Uterus (tissue), 4 donors: ENCODE measurements around the gene C17orf50. TPM values are rescaled to one million over a fixed set of nuclear protein-coding genes. Genes with fewer than 3 reads are reported as not detected.

ENCODE experiments used
- DNase-seq, 2 donors: peaks; one replicate each; pipeline ENCODE4 v3.0.0-alpha.2; 2019 to 2020
- H3K27ac ChIP-seq, 2 donors: fragments of 200-600 bp; sonication (generic); 1 replicate in 1 of 2; 2 replicates in 1 of 2; pipeline ENCODE4 v1.5.1; 2016 to 2018
- H3K27me3 ChIP-seq, 2 donors: fragments of 200-600 bp; sonication (generic); one replicate each; pipeline ENCODE4 v1.5.1; 2018 to 2019; ENCODE audit warnings: control low read depth in 1 of 2
- H3K36me3 ChIP-seq, 2 donors: fragments of 200-600 bp; sonication (generic); one replicate each; pipeline ENCODE4 v1.5.1; 2019; ENCODE audit warnings: control low read depth in 1 of 2
- H3K4me1 ChIP-seq, 2 donors: fragments of 200-600 bp; sonication (generic); one replicate each; pipeline ENCODE4 v1.5.1; 2018 to 2019; ENCODE audit warnings: control low read depth in 1 of 2
- H3K4me3 ChIP-seq, 2 donors: fragments of 200-600 bp; sonication (generic); 1 replicate in 1 of 2; 2 replicates in 1 of 2; pipeline ENCODE4 v1.5.1; 2018 to 2019; ENCODE audit warnings: mild to moderate bottlenecking in 1 of 2
- H3K9me3 ChIP-seq, 2 donors: fragments of 200-600 bp; sonication (generic); one replicate each; pipeline ENCODE4 v1.5.1; 2019; ENCODE audit warnings: control low read depth in 1 of 2
- CTCF ChIP-seq, 4 experiments: fragments of 200-600 bp in 2 of 4; fragments of 450-650 bp in 2 of 4; sonication (generic) in 2 of 4; IDR thresholded peaks; one replicate each; pipeline ENCODE4 v1.5.1; 2016 to 2019; ENCODE audit warnings: antibody characterized with exemption in 4 of 4, mild to moderate bottlenecking in 2 of 4, moderate library complexity in 1 of 4
- POLR2A ChIP-seq, 2 donors: fragments of 450-650 bp; IDR thresholded peaks; one replicate each; pipeline ENCODE4 v1.6.1; 2016; ENCODE audit warnings: antibody characterized with exemption in 2 of 2, mild to moderate bottlenecking in 1 of 2, moderate library complexity in 1 of 2
- intact Hi-C: fragments of 100-400 bp; cut with DNase I; formaldehyde crosslinking; loops from one replicate; pipeline ENCODE4 v1.15.1; 2023; ENCODE audit warnings: low total_unique reads
- total RNA-seq, 4 donors: library from RNA; depleted of rRNA in 3 of 4; stranded (reverse); fragments of >200 nt in 3 of 4; gene quantifications; one replicate each; pipeline versions ENCODE4 v1.1.0 to v1.2.4, GENCODE V29; 2014 to 2023
- donor health status: DM: yes; HTN: yes; CAD: no.

Gene C17orf50
- total RNA-seq, 4 donors from 2014 or later = not detected

GRCh38 chr17:35726127-35726952 is 34.3 kb upstream of the C17orf50 start:
- Histone ChIP-seq H3K4me1 (peaks cover 0 to 7% of the 10 kb centered on the region in 2 donors), H3K27ac (no peak overlapping the region), H3K27me3 (no peaks in the 10 kb centered on the region), H3K36me3 (no peaks in the 10 kb centered on the region), H3K4me3 (no peak overlapping the region), H3K9me3 (no peaks in the 10 kb centered on the region)
- intact Hi-C loops = no loop called here
- TF ChIP-seq POLR2A (IDR thresholded peaks at IDR 0.05) (no peak), CTCF (IDR thresholded peaks at IDR 0.05) (no peak)
- DNase-seq = peak; percentile 34 to 59

GRCh38 chr17:35726953-35727460 is 33.7 kb upstream of the C17orf50 start:
- Histone ChIP-seq H3K4me1 (peaks cover 0 to 7% of the 10 kb centered on the region in 2 donors), H3K4me3 (no peak overlapping the region), H3K27me3 (no peaks in the 10 kb centered on the region), H3K27ac (no peak overlapping the region), H3K36me3 (no peaks in the 10 kb centered on the region), H3K9me3 (no peaks in the 10 kb centered on the region)
- intact Hi-C loops = no loop called here
- DNase-seq = no peak
- TF ChIP-seq CTCF (IDR thresholded peaks at IDR 0.05) = no peak
- TF ChIP-seq POLR2A (IDR thresholded peaks at IDR 0.05) = no peak

- Histone ChIP-seq H3K27me3 (no peaks in the 10 kb centered on the region), H3K4me3 (no peak overlapping the region), H3K9me3 (no peaks in the 10 kb centered on the region), H3K36me3 (no peaks in the 10 kb centered on the region), H3K4me1 (peaks cover 0 to 7% of the 10 kb centered on the region in 2 donors), H3K27ac (no peak overlapping the region)
- no peak for DNase-seq
- intact Hi-C loops = no loop called here
- TF ChIP-seq POLR2A (IDR thresholded peaks at IDR 0.05) (no peak), CTCF (IDR thresholded peaks at IDR 0.05) (no peak)
Observed at GRCh38 chr17:35727635-35728034, 33.1 kb upstream of the C17orf50 start.

- Histone ChIP-seq H3K27me3 (no peaks in the 10 kb centered on the region), H3K4me1 (peaks cover 0 to 7% of the 10 kb centered on the region in 2 donors), H3K36me3 (no peaks in the 10 kb centered on the region), H3K27ac (no peak overlapping the region), H3K9me3 (no peaks in the 10 kb centered on the region), H3K4me3 (no peak overlapping the region)
- TF ChIP-seq CTCF (IDR thresholded peaks at IDR 0.05) = no peak
- TF ChIP-seq POLR2A (IDR thresholded peaks at IDR 0.05) = no peak
- no peak for DNase-seq
- intact Hi-C loops = no loop called here
Observed at GRCh38 chr17:35728551-35728950, 32.1 kb upstream of the C17orf50 start.

- no peaks in the 10 kb centered on the region for H3K9me3 ChIP-seq
- DNase-seq = no peak
- H3K4me1 ChIP-seq = peaks cover 0 to 7% of the 10 kb centered on the region in 2 donors
- no peaks in the 10 kb centered on the region for H3K36me3 ChIP-seq
- intact Hi-C loops = no loop called here
- no peak overlapping the region for H3K27ac ChIP-seq
- no peak for TF ChIP-seq CTCF (IDR thresholded peaks at IDR 0.05)
- no peak for TF ChIP-seq POLR2A (IDR thresholded peaks at IDR 0.05)
- no peak overlapping the region for H3K4me3 ChIP-seq
- H3K27me3 ChIP-seq = no peaks in the 10 kb centered on the region
Observed at GRCh38 chr17:35729405-35729833, 31.3 kb upstream of the C17orf50 start.
